ENCODE data around the gene PBRM1. TPM values are rescaled to one million over a fixed set of nuclear protein-coding genes. Genes with fewer than 3 reads are reported as not detected.
A peak's percentile ranks its signal among the peaks of the same experiment; 100 is the strongest.

The PBRM1 gene
- total RNA-seq, 6 experiments from 2014 or later, result 44.1 to 64.2 (median 56.0) TPM

DNA sequence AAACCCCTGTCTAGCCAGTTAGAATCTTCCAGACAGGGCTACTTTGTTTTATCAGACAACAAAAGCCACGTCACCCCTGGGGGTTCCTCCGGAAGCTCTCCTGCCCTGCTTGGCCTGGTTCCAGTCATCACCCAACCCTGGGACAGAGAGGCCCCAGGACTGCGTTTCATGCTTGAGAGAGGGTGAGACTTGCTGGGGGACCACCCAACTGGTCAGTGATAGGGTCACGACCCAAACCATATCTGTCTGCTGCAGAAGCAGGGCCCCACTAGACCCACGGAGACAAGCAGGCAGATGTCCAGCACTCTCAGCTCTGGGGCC is 153.2 kb downstream of the PBRM1 start:
- H3K27ac Mint-ChIP-seq, result peak overlapping the region; percentile 82
- peak overlapping the region; percentile 91 for H3K4me3 Mint-ChIP-seq
- H3K4me1 Mint-ChIP-seq (ENCODE audit: low read depth), result peaks cover 46% of the 10 kb centered on the region
- peaks cover 4% of the 10 kb centered on the region for H3K27me3 Mint-ChIP-seq (ENCODE audit: insufficient read depth)
- TF ChIP-seq, protein P1, sequence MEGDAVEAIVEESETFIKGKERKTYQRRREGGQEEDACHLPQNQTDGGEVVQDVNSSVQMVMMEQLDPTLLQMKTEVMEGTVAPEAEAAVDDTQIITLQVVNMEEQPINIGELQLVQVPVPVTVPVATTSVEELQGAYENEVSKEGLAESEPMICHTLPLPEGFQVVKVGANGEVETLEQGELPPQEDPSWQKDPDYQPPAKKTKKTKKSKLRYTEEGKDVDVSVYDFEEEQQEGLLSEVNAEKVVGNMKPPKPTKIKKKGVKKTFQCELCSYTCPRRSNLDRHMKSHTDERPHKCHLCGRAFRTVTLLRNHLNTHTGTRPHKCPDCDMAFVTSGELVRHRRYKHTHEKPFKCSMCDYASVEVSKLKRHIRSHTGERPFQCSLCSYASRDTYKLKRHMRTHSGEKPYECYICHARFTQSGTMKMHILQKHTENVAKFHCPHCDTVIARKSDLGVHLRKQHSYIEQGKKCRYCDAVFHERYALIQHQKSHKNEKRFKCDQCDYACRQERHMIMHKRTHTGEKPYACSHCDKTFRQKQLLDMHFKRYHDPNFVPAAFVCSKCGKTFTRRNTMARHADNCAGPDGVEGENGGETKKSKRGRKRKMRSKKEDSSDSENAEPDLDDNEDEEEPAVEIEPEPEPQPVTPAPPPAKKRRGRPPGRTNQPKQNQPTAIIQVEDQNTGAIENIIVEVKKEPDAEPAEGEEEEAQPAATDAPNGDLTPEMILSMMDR (IDR thresholded peaks at IDR 0.05), result no peak
- H3K36me3 Mint-ChIP-seq (ENCODE audit: low read depth), result peaks cover 7% of the 10 kb centered on the region
- DNase-seq, result peak; percentile 53
- no peaks in the 10 kb centered on the region for H3K9me3 Mint-ChIP-seq

DNA sequence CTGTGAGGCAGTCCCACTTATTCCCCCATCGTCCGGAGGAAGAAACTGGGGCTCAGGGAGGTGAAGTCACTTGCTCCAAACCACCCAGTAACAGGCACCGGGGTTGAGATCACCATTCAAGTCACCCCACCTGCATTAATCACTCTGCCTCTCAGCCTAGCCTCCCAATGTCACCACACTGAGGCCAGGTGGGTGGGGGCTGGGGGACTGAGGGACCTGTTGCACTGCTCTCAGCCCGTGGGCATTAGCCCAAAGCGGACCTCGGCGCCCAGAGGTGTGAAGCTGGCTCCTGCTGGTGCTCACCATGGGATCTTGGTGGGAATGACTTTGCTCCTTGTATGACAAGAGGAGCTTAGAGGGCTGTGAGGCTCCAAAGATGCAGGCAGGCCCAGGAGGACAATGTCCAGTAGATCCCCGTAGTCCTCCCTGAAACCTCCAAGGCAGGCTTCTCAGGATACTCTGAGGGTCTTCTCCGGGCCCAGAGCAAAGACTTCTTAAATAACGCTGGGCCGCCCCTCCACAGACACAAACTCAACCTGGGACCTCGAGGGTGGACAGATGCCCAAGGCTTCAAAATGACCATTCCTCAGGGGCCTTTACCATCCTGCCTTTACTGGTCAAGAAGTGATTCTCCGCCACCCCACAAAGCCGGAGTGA is 153.7 kb downstream of the PBRM1 start:
- TF ChIP-seq, protein P1 (IDR thresholded peaks at IDR 0.05), result no peak
- H3K9me3 Mint-ChIP-seq, result no peaks in the 10 kb centered on the region
- H3K36me3 Mint-ChIP-seq (ENCODE audit: low read depth), result peaks cover 4% of the 10 kb centered on the region; the same call in 1 of the 2 replicates
- H3K27me3 Mint-ChIP-seq (ENCODE audit: insufficient read depth), result peaks cover 4% of the 10 kb centered on the region
- H3K4me3 Mint-ChIP-seq, result peak overlapping the region; percentile 91
- no peak for DNase-seq
- H3K27ac Mint-ChIP-seq, result peak overlapping the region; percentile 82; the same call in 1 of the 2 replicates
- H3K4me1 Mint-ChIP-seq (ENCODE audit: low read depth), result peaks cover 43% of the 10 kb centered on the region

DNA sequence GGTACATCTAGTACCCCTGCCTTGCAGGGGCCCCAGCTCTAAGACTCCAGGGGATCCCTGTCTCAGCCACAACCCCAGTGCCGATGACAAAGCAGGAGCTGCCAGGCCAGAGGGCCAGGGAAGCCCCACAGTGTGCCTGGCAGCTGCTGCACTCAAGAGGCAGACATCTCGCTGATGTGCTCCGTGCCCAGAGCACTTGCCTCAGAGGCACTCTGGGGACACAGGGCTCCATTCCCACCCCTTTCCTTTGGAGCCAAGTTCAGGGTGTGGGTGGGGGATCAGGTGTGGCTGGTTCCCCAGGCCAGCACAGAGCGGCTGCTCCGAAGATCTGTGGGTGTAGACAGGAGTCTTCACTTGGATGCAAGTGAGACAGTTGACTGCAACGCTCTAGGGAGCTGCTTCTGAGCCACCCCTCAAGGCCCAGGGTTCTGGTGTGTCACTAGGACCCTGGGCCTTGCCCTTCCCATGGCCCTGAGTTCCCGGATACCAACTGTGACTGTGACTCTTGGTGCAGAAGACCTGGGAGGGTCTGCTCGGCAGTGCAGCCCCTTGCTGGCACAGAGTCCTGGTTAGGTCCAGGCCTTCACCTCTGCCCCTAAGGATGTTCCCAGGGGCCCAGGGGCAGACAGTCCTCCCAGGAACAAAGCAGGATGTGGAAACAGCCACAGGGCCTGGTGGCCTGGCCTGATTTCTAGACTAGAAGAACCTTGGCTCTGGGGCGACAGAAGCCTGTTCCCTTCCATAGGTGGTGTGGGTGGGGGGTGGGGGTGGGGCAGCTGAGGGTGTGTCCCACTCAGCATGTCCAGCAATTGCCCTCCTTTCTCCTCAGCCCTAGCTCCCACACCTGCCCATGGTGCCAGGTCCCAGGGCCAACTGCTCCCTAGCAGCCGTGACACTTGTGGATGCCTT is 154.5 kb downstream of the PBRM1 start:
- Mint-ChIP-seq H3K27ac (peak overlapping the region; percentile 82; the same call in 1 of the 2 replicates), H3K27me3 (ENCODE audit: insufficient read depth) (no peaks in the 10 kb centered on the region; the same call in 1 of the 2 replicates), H3K4me3 (no peak overlapping the region), H3K9me3 (no peaks in the 10 kb centered on the region), H3K36me3 (ENCODE audit: low read depth) (peaks cover 4% of the 10 kb centered on the region; the same call in 1 of the 2 replicates), H3K4me1 (ENCODE audit: low read depth) (peaks cover 47% of the 10 kb centered on the region)
- DNase-seq, result no peak
- TF ChIP-seq, protein P1 (IDR thresholded peaks at IDR 0.05), result no peak

DNA sequence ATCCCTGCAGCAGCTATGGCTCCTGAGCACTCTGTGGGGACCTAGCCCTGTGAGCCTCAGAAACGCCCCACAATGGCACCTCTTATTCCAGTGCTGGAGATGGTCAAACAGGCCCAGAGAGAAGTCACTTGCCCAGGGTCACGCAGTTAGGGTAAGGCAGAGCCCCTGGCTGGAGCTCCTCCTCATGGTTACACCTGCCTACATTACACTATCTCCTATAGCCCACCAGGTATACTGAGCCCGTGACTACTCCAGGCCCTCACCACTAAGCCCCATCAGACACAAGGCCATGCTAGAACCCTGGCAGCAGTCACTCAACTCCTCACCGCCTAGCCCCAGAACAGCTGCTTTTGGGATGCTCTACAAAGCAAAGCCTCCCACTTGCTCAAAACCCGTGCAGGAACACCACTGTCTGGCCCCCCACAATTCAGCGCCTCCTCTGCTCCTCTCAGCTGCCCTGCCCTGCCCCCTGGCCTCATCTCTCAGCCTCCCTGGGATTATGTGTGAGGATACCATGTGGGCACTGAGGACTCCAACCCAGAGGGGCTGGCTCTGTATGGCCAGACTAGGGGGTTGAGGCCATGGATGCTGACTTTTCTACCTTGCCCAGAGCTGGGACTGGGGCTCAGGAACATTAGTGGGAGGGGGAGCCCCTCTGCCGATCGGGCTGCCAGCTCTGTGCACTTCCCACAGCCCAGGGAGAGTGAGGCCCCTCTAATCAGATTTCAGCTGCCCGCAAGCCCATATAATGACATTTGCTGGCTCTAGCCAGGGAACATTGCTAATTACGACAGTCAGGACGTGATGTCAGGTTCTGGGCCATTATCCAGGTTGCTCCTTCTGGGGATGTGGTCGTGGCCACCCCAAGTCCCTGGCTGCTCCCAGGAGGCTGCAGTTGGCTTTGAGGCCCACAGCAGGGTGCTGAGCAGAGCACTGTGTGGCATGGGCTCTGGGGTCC is 156.1 kb downstream of the PBRM1 start:
- Mint-ChIP-seq H3K36me3 (ENCODE audit: low read depth) (peaks cover 4% of the 10 kb centered on the region; the same call in 1 of the 2 replicates), H3K27ac (peak overlapping the region; percentile 71), H3K9me3 (no peaks in the 10 kb centered on the region), H3K27me3 (ENCODE audit: insufficient read depth) (no peaks in the 10 kb centered on the region), H3K4me3 (no peak overlapping the region), H3K4me1 (ENCODE audit: low read depth) (peaks cover 33% of the 10 kb centered on the region)
- DNase-seq, result no peak
- TF ChIP-seq, protein P1 (IDR thresholded peaks at IDR 0.05), result no peak
